ENCODE data around the gene UAP1L1. TPM values are rescaled to one million over a fixed set of nuclear protein-coding genes. Genes with fewer than 3 reads are reported as not detected.

UAP1L1 gene
- total RNA-seq, 4 donors from 2014 or later, result 8.1 to 20.7 (median 12.3) TPM

- 19 to 22% methylated on average over 11 to 19 of the region's 24 CpGs for whole genome bisulfite sequencing, 2 donors
- TF ChIP-seq CTCF (IDR thresholded peaks at IDR 0.05), result peak; percentile 86 to 96 (median 94)
- no peak for TF ChIP-seq POLR2A (IDR thresholded peaks at IDR 0.05)
- peak in 1 of 2 donors; percentile 38 for TF ChIP-seq EP300 (IDR thresholded peaks at IDR 0.05)
- peak overlapping the region in 1 of 4 donors; percentile 39 for H3K4me3 ChIP-seq
- H3K36me3 ChIP-seq, result peaks cover 0 to 30% (median 0%) of the 10 kb centered on the region in 3 donors
- H3K4me1 ChIP-seq, result peaks cover 0 to 33% (median 19%) of the 10 kb centered on the region in 4 donors
- H3K27ac ChIP-seq, result peak overlapping the region in 1 of 4 donors; percentile 7
- no peaks in the 10 kb centered on the region for H3K9me3 ChIP-seq
- no peaks in the 10 kb centered on the region for H3K27me3 ChIP-seq
- peak in 1 of 2 donors; percentile 67 for DNase-seq (ENCODE audit: low spot score in 2 of 2)
Observed at GRCh38 chr9:137034709-137035506, 42.4 kb upstream of the UAP1L1 start.

GRCh38 chr9:137035507-137035834 is 41.8 kb upstream of the UAP1L1 start:
- Histone ChIP-seq H3K36me3 (peaks cover 0 to 35% (median 0%) of the 10 kb centered on the region in 3 donors), H3K27ac (no peak overlapping the region), H3K4me1 (peaks cover 0 to 29% (median 18%) of the 10 kb centered on the region in 4 donors), H3K27me3 (no peaks in the 10 kb centered on the region), H3K4me3 (no peak overlapping the region), H3K9me3 (no peaks in the 10 kb centered on the region)
- TF ChIP-seq CTCF (IDR thresholded peaks at IDR 0.05) (peak in 3 of 5 experiments; percentile 3 to 30 (median 7)), POLR2A (IDR thresholded peaks at IDR 0.05) (no peak)
- 24 to 28% methylated on average over 5 to 6 of the region's 9 CpGs for WGBS, 2 donors
- DNase-seq (ENCODE audit: low spot score in 2 of 2), result no peak

GRCh38 chr9:137035937-137036336 is 41.4 kb upstream of the UAP1L1 start:
- Histone ChIP-seq H3K9me3 (no peaks in the 10 kb centered on the region), H3K27me3 (no peaks in the 10 kb centered on the region), H3K4me1 (peaks cover 0 to 25% (median 15%) of the 10 kb centered on the region in 4 donors), H3K4me3 (no peak overlapping the region), H3K27ac (no peak overlapping the region), H3K36me3 (peaks cover 0 to 40% (median 0%) of the 10 kb centered on the region in 3 donors)
- DNase-seq (ENCODE audit: low spot score in 2 of 2), result no peak
- WGBS, 2 donors, result 62 to 70% methylated on average over 6 to 8 of the region's 8 CpGs
- TF ChIP-seq CTCF (IDR thresholded peaks at IDR 0.05) (no peak), EP300 (IDR thresholded peaks at IDR 0.05) (no peak), POLR2A (IDR thresholded peaks at IDR 0.05) (no peak)

- Histone ChIP-seq H3K9me3 (no peaks in the 10 kb centered on the region), H3K4me1 (peaks cover 0 to 16% (median 10%) of the 10 kb centered on the region in 4 donors), H3K4me3 (no peak overlapping the region), H3K27me3 (no peaks in the 10 kb centered on the region), H3K36me3 (peaks cover 0 to 48% (median 0%) of the 10 kb centered on the region in 3 donors), H3K27ac (no peak overlapping the region)
- WGBS, 2 donors, result 61 to 70% methylated on average over 11 to 13 of the region's 13 CpGs
- TF ChIP-seq POLR2A (IDR thresholded peaks at IDR 0.05) (no peak), EP300 (IDR thresholded peaks at IDR 0.05) (no peak), CTCF (IDR thresholded peaks at IDR 0.05) (no peak)
- no peak for DNase-seq (ENCODE audit: low spot score in 2 of 2)
Observed at GRCh38 chr9:137037035-137037434, 40.3 kb upstream of the UAP1L1 start.

GRCh38 chr9:137037483-137037882 is 39.8 kb upstream of the UAP1L1 start:
- WGBS, 2 donors, result 77 to 80% methylated on average over 10 of the region's 10 CpGs
- H3K36me3 ChIP-seq, result peaks cover 0 to 52% (median 0%) of the 10 kb centered on the region in 3 donors
- peaks cover 0 to 16% (median 10%) of the 10 kb centered on the region in 4 donors for H3K4me1 ChIP-seq
- H3K27ac ChIP-seq, result no peak overlapping the region
- TF ChIP-seq EP300 (IDR thresholded peaks at IDR 0.05) (no peak), POLR2A (IDR thresholded peaks at IDR 0.05) (no peak), CTCF (IDR thresholded peaks at IDR 0.05) (no peak)
- no peak overlapping the region for H3K4me3 ChIP-seq
- no peaks in the 10 kb centered on the region for H3K27me3 ChIP-seq
- no peaks in the 10 kb centered on the region for H3K9me3 ChIP-seq
- no peak for DNase-seq (ENCODE audit: low spot score in 2 of 2)

All from tibial nerve (tissue), 4 donors.